NB4 (cell line): Measurements from ENCODE around the gene BCL2L1.

Source experiments
- CTCF ChIP-seq: IDR thresholded peaks from one replicate; pipeline ENCODE4 v1.5.1; 2012; ENCODE audit warnings: low read depth, low read length
- POLR2A ChIP-seq: IDR thresholded peaks from 2 replicates; pipeline ENCODE4 v1.6.1; 2011; ENCODE audit warnings: mild to moderate bottlenecking; ENCODE audit not compliant: insufficient read length; ENCODE audit errors: extremely low read depth

- no peak for TF ChIP-seq POLR2A
- TF ChIP-seq CTCF = no peak
These were observed 326 bp upstream of the BCL2L1 start for GRCh38 chr20:31723069-31723318.
